SU-DHL-6 (cell line): ENCODE results near the gene KIAA0825.

ENCODE experiments used
- EZH2phosphoT487 ChIP-seq: fragments of 200-600 bp; sonication (generic), shearing (Covaris generic); conservative IDR thresholded peaks from 2 replicates; pipeline ENCODE4 v1.6.1; 2018; ENCODE audit warnings: mild to moderate bottlenecking, antibody characterized with exemption, low read length, moderate library complexity, mixed read lengths
- TF ChIP-seq, protein P1 (sequence below): fragments of 200-600 bp; sonication (generic); IDR thresholded peaks from one replicate; pipeline ENCODE4 v1.5.1; 2017; ENCODE audit warnings: antibody characterized with exemption, mild to moderate bottlenecking, low read length, moderate library complexity; ENCODE audit not compliant: insufficient read depth, poor library complexity, severe bottlenecking

DNA sequence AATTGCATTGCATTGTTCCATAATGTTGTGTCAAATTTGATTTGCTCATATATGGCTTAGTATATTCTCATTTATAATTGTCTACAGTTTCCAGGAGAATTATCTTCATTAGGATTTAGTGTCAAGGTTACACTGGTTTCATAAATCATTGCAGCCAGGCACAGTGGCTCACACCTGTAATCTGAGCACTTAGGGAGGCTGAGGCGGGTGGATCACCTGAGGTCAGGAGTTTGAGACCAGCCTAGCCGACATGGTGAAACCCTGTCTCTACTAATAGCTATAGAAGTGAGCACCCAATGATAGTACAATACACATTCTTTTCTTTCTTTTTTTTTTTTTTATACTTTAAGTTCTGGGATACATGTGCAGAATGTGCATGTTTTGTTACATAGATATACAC, 282.5 kb downstream of the KIAA0825 start:
- TF ChIP-seq, protein P1, sequence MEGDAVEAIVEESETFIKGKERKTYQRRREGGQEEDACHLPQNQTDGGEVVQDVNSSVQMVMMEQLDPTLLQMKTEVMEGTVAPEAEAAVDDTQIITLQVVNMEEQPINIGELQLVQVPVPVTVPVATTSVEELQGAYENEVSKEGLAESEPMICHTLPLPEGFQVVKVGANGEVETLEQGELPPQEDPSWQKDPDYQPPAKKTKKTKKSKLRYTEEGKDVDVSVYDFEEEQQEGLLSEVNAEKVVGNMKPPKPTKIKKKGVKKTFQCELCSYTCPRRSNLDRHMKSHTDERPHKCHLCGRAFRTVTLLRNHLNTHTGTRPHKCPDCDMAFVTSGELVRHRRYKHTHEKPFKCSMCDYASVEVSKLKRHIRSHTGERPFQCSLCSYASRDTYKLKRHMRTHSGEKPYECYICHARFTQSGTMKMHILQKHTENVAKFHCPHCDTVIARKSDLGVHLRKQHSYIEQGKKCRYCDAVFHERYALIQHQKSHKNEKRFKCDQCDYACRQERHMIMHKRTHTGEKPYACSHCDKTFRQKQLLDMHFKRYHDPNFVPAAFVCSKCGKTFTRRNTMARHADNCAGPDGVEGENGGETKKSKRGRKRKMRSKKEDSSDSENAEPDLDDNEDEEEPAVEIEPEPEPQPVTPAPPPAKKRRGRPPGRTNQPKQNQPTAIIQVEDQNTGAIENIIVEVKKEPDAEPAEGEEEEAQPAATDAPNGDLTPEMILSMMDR, result no peak
- TF ChIP-seq EZH2phosphoT487, result no peak
